Liver (tissue), 9 donors: ENCODE measurements around the gene TENM3. TPM values are rescaled to one million over a fixed set of nuclear protein-coding genes. Genes with fewer than 3 reads are reported as not detected.

Source experiments
- DNase-seq: peaks from one replicate; pipeline ENCODE4 v3.0.0-alpha.2; 2017; ENCODE audit warnings: low spot score
- H3K27ac ChIP-seq, 2 donors: one replicate each; pipeline ENCODE4 v1.7.0; 2013; ENCODE audit warnings: inconsistent platforms in 2 of 2, low read length in 2 of 2, control low read depth in 1 of 2, low read depth in 1 of 2, mild to moderate bottlenecking in 1 of 2
- H3K27me3 ChIP-seq, 4 donors: one replicate each; pipeline versions ENCODE4 v1.6.1 to v1.7.0; 2013; ENCODE audit warnings: low read length in 3 of 4, inconsistent platforms in 1 of 4, mild to moderate bottlenecking in 1 of 4, moderate library complexity in 1 of 4; ENCODE audit not compliant: control insufficient read depth in 4 of 4, insufficient read depth in 4 of 4
- H3K36me3 ChIP-seq, 4 donors: one replicate each; pipeline versions ENCODE4 v1.6.1 to v1.7.0; 2013; ENCODE audit warnings: low read length in 3 of 4, mild to moderate bottlenecking in 3 of 4, low read depth in 1 of 4, moderate library complexity in 1 of 4; ENCODE audit not compliant: control insufficient read depth in 4 of 4, insufficient read depth in 3 of 4
- H3K4me1 ChIP-seq, 4 donors: one replicate each; pipeline versions ENCODE4 v1.6.1 to v1.7.0; 2013; ENCODE audit warnings: low read length in 3 of 4, mild to moderate bottlenecking in 3 of 4, moderate library complexity in 1 of 4; ENCODE audit not compliant: control insufficient read depth in 4 of 4, insufficient read depth in 4 of 4
- H3K4me3 ChIP-seq, 3 donors: one replicate each; pipeline versions ENCODE4 v1.6.1 to v1.7.0; 2013; ENCODE audit warnings: low read length in 3 of 3, control low read depth in 1 of 3, low read depth in 1 of 3, mild to moderate bottlenecking in 1 of 3
- H3K9ac ChIP-seq, 2 donors: one replicate each; pipeline ENCODE4 v1.7.0; 2013; ENCODE audit warnings: low read length in 2 of 2, mild to moderate bottlenecking in 2 of 2, moderate library complexity in 2 of 2, control low read depth in 1 of 2, low read depth in 1 of 2
- H3K9me3 ChIP-seq, 4 donors: one replicate each; pipeline versions ENCODE4 v1.6.1 to v1.7.0; 2013; ENCODE audit warnings: low read length in 3 of 4; ENCODE audit not compliant: control insufficient read depth in 4 of 4
- CTCF ChIP-seq: fragments of 150-350 bp; IDR thresholded peaks from 2 replicates; pipeline ENCODE4 v1.5.1; 2017; ENCODE audit warnings: improper control_type of control experiment, low read depth, low read length; ENCODE audit not compliant: missing input control
- EGR1 ChIP-seq, 2 donors: IDR thresholded peaks; 2 replicates each; pipeline ENCODE4 v1.6.1; 2016 to 2018; ENCODE audit warnings: antibody characterized with exemption in 2 of 2, low read depth in 2 of 2
- FOXA1 ChIP-seq: IDR thresholded peaks from 2 replicates; pipeline ENCODE4 v1.6.1; 2016; ENCODE audit warnings: antibody characterized with exemption
- FOXA2 ChIP-seq: IDR thresholded peaks from 2 replicates; pipeline ENCODE4 v1.6.1; 2016; ENCODE audit warnings: antibody characterized with exemption
- GABPA ChIP-seq, 2 donors: IDR thresholded peaks in 1 of 2; conservative IDR thresholded peaks in 1 of 2; 2 replicates each; pipeline ENCODE4 v1.6.1; 2016; ENCODE audit warnings: antibody characterized with exemption in 2 of 2, mild to moderate bottlenecking in 1 of 2, moderate library complexity in 1 of 2
- HNF4A ChIP-seq, 2 donors: conservative IDR thresholded peaks; 2 replicates each; pipeline ENCODE4 v1.6.1; 2016; ENCODE audit warnings: antibody characterized with exemption in 2 of 2, mild to moderate bottlenecking in 2 of 2
- HNF4G ChIP-seq: IDR thresholded peaks from 2 replicates; pipeline ENCODE4 v1.6.1; 2016; ENCODE audit warnings: antibody characterized with exemption
- JUND ChIP-seq, 2 donors: IDR thresholded peaks; 2 replicates each; pipeline ENCODE4 v1.6.1; 2016; ENCODE audit warnings: antibody characterized with exemption in 2 of 2
- MAX ChIP-seq: IDR thresholded peaks from 2 replicates; pipeline ENCODE4 v1.6.1; 2016; ENCODE audit warnings: antibody characterized with exemption
- NR2F2 ChIP-seq: IDR thresholded peaks from 2 replicates; pipeline ENCODE4 v1.6.1; 2016; ENCODE audit warnings: antibody characterized with exemption
- RAD21 ChIP-seq, 2 donors: IDR thresholded peaks; 2 replicates each; pipeline ENCODE4 v1.6.1; 2016; ENCODE audit warnings: antibody characterized with exemption in 2 of 2, mild to moderate bottlenecking in 2 of 2
- REST ChIP-seq: IDR thresholded peaks from 2 replicates; pipeline ENCODE4 v1.6.1; 2016; ENCODE audit warnings: antibody characterized with exemption, mild to moderate bottlenecking
- RXRA ChIP-seq, 2 donors: IDR thresholded peaks; 2 replicates each; pipeline ENCODE4 v1.6.1; 2017 to 2018; ENCODE audit warnings: antibody characterized with exemption in 2 of 2, mild to moderate bottlenecking in 1 of 2
- SP1 ChIP-seq: IDR thresholded peaks from 2 replicates; pipeline ENCODE4 v1.6.1; 2018; ENCODE audit warnings: antibody characterized with exemption, mild to moderate bottlenecking
- TAF1 ChIP-seq: conservative IDR thresholded peaks from 2 replicates; pipeline ENCODE4 v1.6.1; 2016; ENCODE audit warnings: antibody characterized with exemption, mild to moderate bottlenecking
- YY1 ChIP-seq: IDR thresholded peaks from 2 replicates; pipeline ENCODE4 v1.6.1; 2016; ENCODE audit warnings: antibody characterized with exemption, mild to moderate bottlenecking
- ZBTB33 ChIP-seq: IDR thresholded peaks from 2 replicates; pipeline ENCODE4 v1.6.1; 2016; ENCODE audit warnings: antibody characterized with exemption
- WGBS: extraction: QIAGEN DNeasy Blood & Tissue Kit; methylation state at CpG from one replicate; pipeline ENCODE4 v1.1.7; 2013; 5-methylcytosine and 5-hydroxymethylcytosine counted together
- polyA plus RNA-seq, 2 donors: library from polyadenylated mRNA; stranded (reverse) in 1 of 2; unstranded in 1 of 2; fragments of 200-250 nt in 1 of 2; fragments of >200 nt in 1 of 2; fragmentation: Nextera tagmentation in 1 of 2; extraction: Ambion mirVana in 1 of 2; gene quantifications; one replicate each; pipeline versions ENCODE4 v1.2.1 to v1.2.3, GENCODE V29; 2013 to 2015
- total RNA-seq, 2 donors: library from RNA; depleted of rRNA; stranded (reverse); fragments of >200 nt; gene quantifications; one replicate each; pipeline ENCODE4 v1.2.3, GENCODE V29; 2014
- donor health status: healthy.
- donor health status: healthy.
- donor health status: healthy.
- donor health status: healthy.
- donor health status: healthy.

TENM3 gene
- total and polyA plus RNA-seq, 4 donors = 0.32 to 16.8 (median 0.70) TPM

- TF ChIP-seq EGR1 (IDR thresholded peaks at IDR 0.05; ENCODE audit: low read depth in 2 of 2) (no peak), MAX (no peak), GABPA (IDR thresholded peaks at IDR 0.05 in 1 of 2, conservative IDR thresholded peaks at IDR 0.05 in 1 of 2) (no peak)
These were observed 20.4 kb upstream of the TENM3 start (continued) for GRCh38 chr4:182222766-182223165.

GRCh38 chr4:182223708-182224107, 19.5 kb upstream of the TENM3 start:
- H3K9me3 ChIP-seq = no peaks in the 10 kb centered on the region
- peaks cover 2 to 12% (median 3%) of the 10 kb centered on the region in 4 donors for H3K4me1 ChIP-seq
- DNase-seq = no peak
- H3K27me3 ChIP-seq = no peaks in the 10 kb centered on the region
- 63% methylated on average over 4 of the region's 4 CpGs for WGBS
- H3K36me3 ChIP-seq = no peaks in the 10 kb centered on the region
- H3K4me3 ChIP-seq = no peak overlapping the region
- H3K9ac ChIP-seq = no peak overlapping the region
- peak overlapping the region; percentile 59 to 71 for H3K27ac ChIP-seq
- no peak for TF ChIP-seq FOXA2
- TF ChIP-seq JUND (IDR thresholded peaks at IDR 0.05) = no peak
- no peak for TF ChIP-seq HNF4A (conservative IDR thresholded peaks at IDR 0.05)
- TF ChIP-seq YY1 = peak; percentile 12
- peak in 1 of 2 donors; percentile 4 for TF ChIP-seq EGR1 (IDR thresholded peaks at IDR 0.05; ENCODE audit: low read depth in 2 of 2)
- TF ChIP-seq ZBTB33 = no peak
- no peak for TF ChIP-seq CTCF
- TF ChIP-seq HNF4G = no peak

GRCh38 chr4:182224192-182224850, 18.9 kb upstream of the TENM3 start:
- peak overlapping the region; percentile 59 to 71 for H3K27ac ChIP-seq
- H3K4me3 ChIP-seq = no peak overlapping the region
- H3K36me3 ChIP-seq = no peaks in the 10 kb centered on the region
- WGBS = 59% methylated on average over 9 of the region's 9 CpGs
- no peak overlapping the region for H3K9ac ChIP-seq
- no peak for DNase-seq
- H3K9me3 ChIP-seq = no peaks in the 10 kb centered on the region
- H3K27me3 ChIP-seq = no peaks in the 10 kb centered on the region
- peaks cover 2 to 12% (median 3%) of the 10 kb centered on the region in 4 donors for H3K4me1 ChIP-seq
- peak; percentile 65 for TF ChIP-seq SP1
- TF ChIP-seq REST = peak; percentile 39
- peak; percentile 64 for TF ChIP-seq FOXA1
- peak; percentile 31 for TF ChIP-seq ZBTB33
- TF ChIP-seq CTCF = no peak
- TF ChIP-seq FOXA2 = peak; percentile 73
- peak; percentile 61 for TF ChIP-seq YY1
- TF ChIP-seq TAF1 = no peak
- peak; percentile 20 to 39 for TF ChIP-seq RAD21 (IDR thresholded peaks at IDR 0.05)
- TF ChIP-seq JUND (IDR thresholded peaks at IDR 0.05) = peak in 1 of 2 donors; percentile 17
- peak; percentile 33 to 53 for TF ChIP-seq HNF4A (conservative IDR thresholded peaks at IDR 0.05)
- TF ChIP-seq NR2F2 = no peak
- peak; percentile 73 to 83 for TF ChIP-seq RXRA (IDR thresholded peaks at IDR 0.05)
